ENCODE results near the gene RNF111. TPM values are rescaled to one million over a fixed set of nuclear protein-coding genes. Genes with fewer than 3 reads are reported as not detected.

RNF111 gene
- total and polyA plus RNA-seq, 9 of the 15 experiments (the other 6 are each of a cell fraction or from before 2014, with no cell fraction given) = 7.9 to 26.0 (median 14.4) TPM

GRCh38 chr15:58977887-58978286 is 9.6 kb upstream of the RNF111 start:
- Histone ChIP-seq H3K4me3 (no peak overlapping the region), H3K9me1 (ENCODE audit: control insufficient read depth, insufficient read depth, low read length) (no peaks in the 10 kb centered on the region), H2AFZ (ENCODE audit: low read depth, low read length) (no peak overlapping the region), H3K4me1 (replicated peaks in 1 of 2; ENCODE audit: control insufficient read depth in 2 of 2, insufficient read depth in 2 of 2, low read length in 2 of 2) (no peaks in the 10 kb centered on the region), H3K4me2 (ENCODE audit: insufficient read depth, low read length) (no peak overlapping the region), H3K79me2 (ENCODE audit: control insufficient read depth, insufficient read depth, low read length) (no peaks in the 10 kb centered on the region), H3K27me3 (ENCODE audit: control insufficient read depth in 2 of 2, insufficient read depth in 2 of 2, low read length in 2 of 2) (no peaks in the 10 kb centered on the region; a peak in 1 of 5 replicates), H3K9ac (ENCODE audit: insufficient read depth in 1 of 2, low read depth in 2 of 2, low read length in 2 of 2) (no peak overlapping the region), H3K36me3 (ENCODE audit: control insufficient read depth, insufficient read depth, low read length) (no peaks in the 10 kb centered on the region), H4K20me1 (replicated peaks; ENCODE audit: control insufficient read depth, insufficient read depth, low read length) (no peaks in the 10 kb centered on the region), H3K9me3 (replicated peaks; ENCODE audit: control insufficient read depth, insufficient read depth, low read depth, low read length) (no peaks in the 10 kb centered on the region), H3K27ac (ENCODE audit: extremely low read depth, low read depth, low read length) (no peak overlapping the region)
- BruUV-seq (replicated peaks) = no TSS peak
- in situ Hi-C loops (cut with MboI) = loop anchor here (10.0 kb wide), 1 partner anchor 517 kb away; no protein-coding TSS in a partner anchor
- DNase-seq (ENCODE audit: extremely low read depth in 1 of 4, low spot score in 3 of 4) = no peak
- ChIA-PET CTCF (ENCODE audit: low intra/inter-chr PET ratio) (interaction anchor here (0.7 kb wide), 1 partner anchor 169 kb away, joined by 4 read pairs; no protein-coding TSS in a partner anchor), POLR2A (interaction anchor here (1.3 kb wide), 1 partner anchor 9 kb away, joined by 6 read pairs; the partner anchor contains the start of gene RNF111)
- TF ChIP-seq ZNF347 (CRISPR knock-in tag; IDR thresholded peaks at IDR 0.05; ENCODE audit: low read depth) (no peak), FOXM1 (IDR thresholded peaks at IDR 0.05; ENCODE audit: low read depth) (no peak), FOXM1 (CRISPR knock-in tag; IDR thresholded peaks at IDR 0.05; ENCODE audit: low read depth) (no peak), ZNF239 (CRISPR knock-in tag; IDR thresholded peaks at IDR 0.05) (no peak)
- FAIRE-seq = no peak
- ATAC-seq = no peak
- intact Hi-C loops (cut with micrococcal nuclease) = no loop called here

DNA sequence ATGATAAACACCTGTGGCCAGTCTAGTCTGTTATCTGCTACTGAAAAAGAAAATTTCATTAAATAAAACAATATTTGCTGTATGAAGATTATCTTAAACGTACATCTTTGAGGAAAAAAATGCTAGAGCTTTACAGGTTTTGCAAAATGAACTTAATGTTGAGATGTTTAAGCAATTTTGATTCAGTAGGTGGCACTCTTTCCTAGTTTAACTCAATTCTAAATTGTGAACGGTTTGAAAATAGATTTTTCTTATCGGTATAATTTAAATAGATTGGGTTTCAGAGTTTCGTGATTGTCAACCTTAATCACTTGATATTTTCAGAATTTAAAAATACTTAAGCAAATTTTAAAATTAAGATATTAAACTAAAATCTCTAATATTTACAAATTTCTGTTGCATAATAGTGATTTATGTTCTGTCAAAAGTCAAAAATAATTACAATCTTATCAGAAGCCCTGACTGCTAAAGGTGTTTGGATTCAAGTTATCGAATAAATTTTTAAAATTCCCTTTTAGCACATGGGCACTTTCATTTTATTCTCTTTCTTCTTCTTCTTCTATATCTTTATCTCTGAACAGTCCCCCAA is 7.0 kb upstream of the RNF111 start:
- no peak overlapping the region for H2AFZ ChIP-seq (ENCODE audit: low read depth, low read length)
- no peaks in the 10 kb centered on the region for H3K36me3 ChIP-seq (ENCODE audit: control insufficient read depth, insufficient read depth, low read length)
- no peaks in the 10 kb centered on the region for H4K20me1 ChIP-seq (replicated peaks; ENCODE audit: control insufficient read depth, insufficient read depth, low read length)
- no peak overlapping the region for H3K4me3 ChIP-seq
- in situ Hi-C loops (cut with MboI) (no loop called here), intact Hi-C loops (cut with micrococcal nuclease) (loop anchor here (1.0 to 2.0 kb wide), 3 partner anchors 158 to 548 kb away; no protein-coding TSS in a partner anchor)
- no peak overlapping the region for H3K4me2 ChIP-seq (ENCODE audit: insufficient read depth, low read length)
- 0% methylated on average over 5 of the region's 5 CpGs for WGBS (ENCODE audit: insufficient coverage, low coverage, missing lambda C conversion rate)
- no TSS peak for BruUV-seq (replicated peaks)
- H3K4me1 ChIP-seq (replicated peaks in 1 of 2; ENCODE audit: control insufficient read depth in 2 of 2, insufficient read depth in 2 of 2, low read length in 2 of 2) = no peaks in the 10 kb centered on the region
- H3K79me2 ChIP-seq (ENCODE audit: control insufficient read depth, insufficient read depth, low read length) = no peaks in the 10 kb centered on the region
- no peaks in the 10 kb centered on the region for H3K27me3 ChIP-seq (ENCODE audit: control insufficient read depth in 2 of 2, insufficient read depth in 2 of 2, low read length in 2 of 2)
- peak in 2 of 4 experiments; percentile 20 to 40 for DNase-seq (ENCODE audit: extremely low read depth in 1 of 4, low spot score in 3 of 4)
- ChIA-PET CTCF (ENCODE audit: low intra/inter-chr PET ratio) (interaction anchor here (0.9 to 2.4 kb wide), 4 partner anchors 156 to 512 kb away, joined by 3 to 17 read pairs (median 4); no protein-coding TSS in a partner anchor), POLR2A (no interaction called here)
- no peak overlapping the region for H3K9ac ChIP-seq (ENCODE audit: insufficient read depth in 1 of 2, low read depth in 2 of 2, low read length in 2 of 2)
- FAIRE-seq = peak; percentile 87
- H3K27ac ChIP-seq (ENCODE audit: extremely low read depth, low read depth, low read length) = no peak overlapping the region
- no peaks in the 10 kb centered on the region for H3K9me3 ChIP-seq (replicated peaks; ENCODE audit: control insufficient read depth, insufficient read depth, low read depth, low read length)
- ATAC-seq = peak; percentile 57; the same call in 2 of the 3 replicates
- no peaks in the 10 kb centered on the region for H3K9me1 ChIP-seq (ENCODE audit: control insufficient read depth, insufficient read depth, low read length)
- TF ChIP-seq, protein P1, sequence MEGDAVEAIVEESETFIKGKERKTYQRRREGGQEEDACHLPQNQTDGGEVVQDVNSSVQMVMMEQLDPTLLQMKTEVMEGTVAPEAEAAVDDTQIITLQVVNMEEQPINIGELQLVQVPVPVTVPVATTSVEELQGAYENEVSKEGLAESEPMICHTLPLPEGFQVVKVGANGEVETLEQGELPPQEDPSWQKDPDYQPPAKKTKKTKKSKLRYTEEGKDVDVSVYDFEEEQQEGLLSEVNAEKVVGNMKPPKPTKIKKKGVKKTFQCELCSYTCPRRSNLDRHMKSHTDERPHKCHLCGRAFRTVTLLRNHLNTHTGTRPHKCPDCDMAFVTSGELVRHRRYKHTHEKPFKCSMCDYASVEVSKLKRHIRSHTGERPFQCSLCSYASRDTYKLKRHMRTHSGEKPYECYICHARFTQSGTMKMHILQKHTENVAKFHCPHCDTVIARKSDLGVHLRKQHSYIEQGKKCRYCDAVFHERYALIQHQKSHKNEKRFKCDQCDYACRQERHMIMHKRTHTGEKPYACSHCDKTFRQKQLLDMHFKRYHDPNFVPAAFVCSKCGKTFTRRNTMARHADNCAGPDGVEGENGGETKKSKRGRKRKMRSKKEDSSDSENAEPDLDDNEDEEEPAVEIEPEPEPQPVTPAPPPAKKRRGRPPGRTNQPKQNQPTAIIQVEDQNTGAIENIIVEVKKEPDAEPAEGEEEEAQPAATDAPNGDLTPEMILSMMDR (IDR thresholded peaks at IDR 0.05 in 2 of 3, conservative IDR thresholded peaks at IDR 0.05 in 1 of 3; ENCODE audit: insufficient read depth in 2 of 3, low read depth in 1 of 3, low read length in 3 of 3) = peak in 2 of 3 experiments; percentile 25 to 74; a peak in 4 of 6 replicates
- no peak for TF ChIP-seq CUX1 (CRISPR knock-in tag; IDR thresholded peaks at IDR 0.05)

Measured in K562 (cell line).